GM10847 (cell line): ENCODE data around the gene MTA1.

Experiments
- POLR2A ChIP-seq: IDR thresholded peaks from 2 replicates; pipeline ENCODE4 v1.6.1; 2011; ENCODE audit not compliant: insufficient read length; ENCODE audit errors: extremely low read depth

MTA1 gene

DNA sequence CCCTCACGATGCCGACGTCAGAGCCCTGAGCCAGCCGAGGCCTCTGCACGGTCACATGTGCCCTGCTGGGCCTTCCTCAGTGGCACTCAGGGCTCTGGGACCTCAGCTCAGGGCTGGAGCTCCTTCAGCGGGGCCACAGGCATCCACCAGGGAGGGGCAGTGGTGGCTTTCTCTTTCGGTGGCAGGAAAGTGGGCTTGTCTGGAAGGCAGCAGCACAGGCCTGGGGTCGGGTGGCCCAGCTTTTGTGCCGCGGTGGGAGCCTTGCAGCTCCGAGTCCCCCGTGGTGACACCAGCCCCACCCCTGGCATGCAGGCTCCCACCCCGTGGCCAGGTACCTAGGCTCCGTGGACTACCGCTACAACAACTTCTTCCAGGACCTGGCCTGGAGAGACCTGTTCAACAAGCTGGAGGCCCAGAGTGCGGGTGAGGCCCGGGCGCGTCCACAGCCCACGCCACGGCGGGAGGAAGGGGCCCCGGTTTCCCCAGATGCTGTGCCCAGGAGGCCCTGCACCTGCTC is 35.5 kb upstream of the MTA1 start:
- no peak for TF ChIP-seq POLR2A

- TF ChIP-seq POLR2A: no peak
These were observed 34.9 kb upstream of the MTA1 start for GRCh38 chr14:105384605-105385321.

DNA sequence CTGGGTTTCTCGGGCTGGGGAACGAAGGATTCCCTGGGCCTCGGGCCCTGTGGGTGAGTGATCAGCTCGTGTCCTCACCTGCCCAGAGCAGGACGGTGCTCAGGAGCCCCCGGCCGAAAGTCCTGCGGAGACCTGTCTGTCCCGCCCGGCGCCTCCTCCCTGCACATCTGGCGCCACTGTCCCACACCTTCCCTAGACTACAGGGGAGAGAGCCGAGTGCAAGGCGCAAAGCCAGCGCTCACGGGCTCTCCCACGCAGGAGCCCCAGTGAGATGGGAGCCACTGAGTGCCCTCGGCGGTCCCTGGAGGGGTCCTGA is 34.3 kb upstream of the MTA1 start:
- TF ChIP-seq POLR2A: no peak

DNA sequence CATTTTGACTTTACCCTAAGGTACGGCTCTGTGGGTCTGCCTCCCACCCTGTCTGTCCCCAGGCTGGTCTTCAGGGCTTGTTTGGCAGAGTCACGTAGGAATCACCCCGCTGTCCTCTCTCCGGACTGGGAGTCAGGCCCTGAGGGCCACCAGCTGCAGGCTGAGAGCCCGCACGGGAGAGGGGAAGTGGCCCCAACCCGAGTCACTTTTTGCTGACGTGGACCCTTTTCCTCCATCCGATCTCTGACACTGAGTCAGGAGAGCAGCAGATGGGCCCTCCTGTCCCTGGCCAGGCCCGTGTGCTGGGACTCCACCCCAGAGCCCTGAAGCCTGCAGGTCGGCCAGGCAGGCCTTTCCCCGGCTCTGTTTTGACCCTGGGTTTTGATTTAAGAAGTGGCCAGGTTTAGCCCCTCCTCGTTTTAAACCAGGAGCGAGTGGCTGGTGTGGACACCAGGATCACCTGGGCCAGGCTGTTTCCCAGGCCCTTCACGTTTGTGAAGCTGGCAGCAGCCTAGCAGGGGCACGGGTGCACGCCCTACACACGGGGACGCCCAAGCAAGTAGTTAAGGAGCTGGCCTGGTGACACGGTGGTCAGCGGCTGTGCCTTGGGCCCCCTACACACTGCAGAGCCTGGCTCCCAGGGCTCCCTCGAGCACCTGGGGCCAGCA is 33.8 kb upstream of the MTA1 start:
- no peak for TF ChIP-seq POLR2A

- TF ChIP-seq POLR2A: no peak
These were observed 32.8 kb upstream of the MTA1 start for GRCh38 chr14:105386581-105387529.

DNA sequence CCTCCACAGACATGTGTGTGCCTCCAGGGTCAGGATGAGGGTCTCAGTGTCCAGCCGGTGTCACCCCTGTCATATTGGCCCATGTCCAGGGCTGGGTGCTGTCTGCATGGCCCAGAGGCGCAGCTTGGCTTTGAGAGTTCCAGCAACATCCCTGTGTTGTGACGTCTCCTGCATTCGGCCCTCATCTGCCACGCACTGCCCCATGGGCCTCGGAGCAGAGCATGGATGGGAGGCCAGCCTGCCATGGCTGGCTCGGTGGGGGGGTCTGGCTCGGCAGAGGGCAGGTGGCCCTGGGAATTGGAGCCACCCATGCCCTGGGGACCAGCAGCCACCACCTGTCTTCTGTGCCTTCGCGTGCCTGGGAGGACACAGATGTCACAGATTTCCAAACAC is 32.1 kb upstream of the MTA1 start:
- TF ChIP-seq POLR2A: no peak

GRCh38 chr14:105388110-105388951 is 31.3 kb upstream of the MTA1 start:
- TF ChIP-seq POLR2A: no peak

GRCh38 chr14:105388976-105389375 is 30.7 kb upstream of the MTA1 start:
- TF ChIP-seq POLR2A: no peak

- no peak for TF ChIP-seq POLR2A
These were observed 30.1 kb upstream of the MTA1 start for GRCh38 chr14:105389534-105389933.

DNA sequence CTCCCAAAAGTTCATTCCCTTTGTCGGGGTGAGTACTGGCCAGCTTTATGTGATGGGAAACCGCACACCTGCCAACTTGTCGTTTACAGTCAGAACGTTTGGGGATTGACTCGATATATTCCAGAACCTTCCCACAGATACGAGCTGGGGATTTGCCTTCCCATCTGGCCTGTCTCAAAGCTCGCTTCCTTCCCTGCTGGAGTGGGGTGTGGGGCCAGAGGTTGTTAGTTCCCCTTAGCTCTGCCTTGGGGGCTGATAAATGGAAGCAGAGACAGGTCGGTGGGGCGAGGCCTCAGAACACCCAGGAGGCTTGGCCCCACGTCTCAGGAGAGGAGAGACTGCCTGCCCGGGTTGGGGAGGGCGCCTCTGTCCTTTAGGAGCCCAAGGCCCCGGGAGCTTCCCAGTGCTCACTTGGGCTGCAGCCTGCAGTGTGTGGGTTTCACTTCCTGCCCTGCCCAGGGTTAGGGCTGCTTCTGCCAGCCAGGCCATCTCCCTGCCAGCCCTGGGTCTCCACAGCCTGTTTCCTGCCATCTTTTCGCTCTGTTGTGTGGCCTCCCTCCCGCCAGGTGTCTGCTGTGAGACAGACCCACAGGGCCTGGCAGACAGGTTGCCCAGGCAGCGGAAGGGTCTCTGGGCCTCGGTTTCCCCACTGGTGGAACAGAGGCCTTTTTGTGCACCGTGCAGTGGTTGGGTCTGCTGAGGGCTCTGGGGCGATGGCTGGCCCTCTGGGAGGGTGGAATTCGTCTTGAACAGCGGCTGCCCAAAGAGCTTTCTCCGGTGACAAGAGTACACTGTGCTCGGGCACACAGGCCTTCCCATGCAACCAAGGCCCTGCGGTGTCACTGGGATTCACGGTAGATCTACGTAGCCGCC is 29.4 kb upstream of the MTA1 start:
- no peak for TF ChIP-seq POLR2A

GRCh38 chr14:105390849-105391500 is 28.7 kb upstream of the MTA1 start:
- TF ChIP-seq POLR2A: no peak

GRCh38 chr14:105391541-105391940 is 28.1 kb upstream of the MTA1 start:
- TF ChIP-seq POLR2A: no peak
